Measurements from ENCODE around the gene KIAA0825. TPM values are rescaled to one million over a fixed set of nuclear protein-coding genes. Genes with fewer than 3 reads are reported as not detected.

KIAA0825 gene
- 1 to 10 TPM; 4.1 to 8.2 (median 5.6) TPM for total RNA-seq

- Histone ChIP-seq H3K36me3 (no peaks in the 10 kb centered on the region), H3K4me3 (peak within 1 kb of the TSS; percentile 64 to 83 (median 78)), H3K27me3 (no peaks in the 10 kb centered on the region), H3K4me1 (peaks cover 0 to 17% (median 0%) of the 10 kb centered on the region in 4 donors), H3K27ac (peak within 1 kb of the TSS; percentile 66 to 97 (median 83)), H3K9me3 (no peaks in the 10 kb centered on the region)
- TF ChIP-seq, protein P1, sequence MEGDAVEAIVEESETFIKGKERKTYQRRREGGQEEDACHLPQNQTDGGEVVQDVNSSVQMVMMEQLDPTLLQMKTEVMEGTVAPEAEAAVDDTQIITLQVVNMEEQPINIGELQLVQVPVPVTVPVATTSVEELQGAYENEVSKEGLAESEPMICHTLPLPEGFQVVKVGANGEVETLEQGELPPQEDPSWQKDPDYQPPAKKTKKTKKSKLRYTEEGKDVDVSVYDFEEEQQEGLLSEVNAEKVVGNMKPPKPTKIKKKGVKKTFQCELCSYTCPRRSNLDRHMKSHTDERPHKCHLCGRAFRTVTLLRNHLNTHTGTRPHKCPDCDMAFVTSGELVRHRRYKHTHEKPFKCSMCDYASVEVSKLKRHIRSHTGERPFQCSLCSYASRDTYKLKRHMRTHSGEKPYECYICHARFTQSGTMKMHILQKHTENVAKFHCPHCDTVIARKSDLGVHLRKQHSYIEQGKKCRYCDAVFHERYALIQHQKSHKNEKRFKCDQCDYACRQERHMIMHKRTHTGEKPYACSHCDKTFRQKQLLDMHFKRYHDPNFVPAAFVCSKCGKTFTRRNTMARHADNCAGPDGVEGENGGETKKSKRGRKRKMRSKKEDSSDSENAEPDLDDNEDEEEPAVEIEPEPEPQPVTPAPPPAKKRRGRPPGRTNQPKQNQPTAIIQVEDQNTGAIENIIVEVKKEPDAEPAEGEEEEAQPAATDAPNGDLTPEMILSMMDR (IDR thresholded peaks at IDR 0.05): peak in 1 of 6 experiments; percentile 12
- TF ChIP-seq POLR2A (IDR thresholded peaks at IDR 0.05): no peak
- peak; percentile 86 to 94 (median 90) for DNase-seq
Measured at GRCh38 chr5:94618493-94619328, at the start of gene KIAA0825, which contains the start of gene SLF1. Gene KIAA0825 (minus strand): TSS chr5:94618604. CDS start chr5:94537126, 81,478 bp downstream. Gene SLF1 (plus strand): TSS chr5:94618669. CDS start chr5:94628811, 10,142 bp downstream.

DNA sequence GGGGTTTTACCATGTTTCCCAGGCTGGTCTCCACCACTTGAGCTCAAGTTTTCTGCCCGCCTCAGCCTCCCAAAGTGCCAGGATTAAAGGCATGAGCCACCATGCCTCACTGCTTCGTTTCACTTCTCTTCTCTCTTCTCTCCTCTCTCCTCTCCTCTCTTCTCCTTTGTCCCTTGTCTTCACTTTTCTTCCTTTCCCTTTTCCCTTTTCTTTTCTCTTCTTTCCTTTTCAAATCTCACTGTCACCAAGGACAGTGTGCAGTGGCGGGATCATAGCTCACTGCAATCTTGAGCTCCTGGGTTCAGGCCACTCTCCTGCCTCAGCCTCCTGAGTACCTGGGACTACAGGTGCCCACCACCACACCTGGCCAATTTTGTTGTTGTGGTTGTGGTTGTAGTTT is 49.5 kb upstream of the KIAA0825 start:
- no peaks in the 10 kb centered on the region for H3K9me3 ChIP-seq
- H3K36me3 ChIP-seq: peaks cover 0 to 26% (median 0%) of the 10 kb centered on the region in 3 donors
- peaks cover 0 to 2% (median 0%) of the 10 kb centered on the region in 4 donors for H3K4me1 ChIP-seq
- DNase-seq: no peak
- TF ChIP-seq, protein P1 (IDR thresholded peaks at IDR 0.05): no peak
- TF ChIP-seq POLR2A (IDR thresholded peaks at IDR 0.05): no peak
- no peaks in the 10 kb centered on the region for H3K27me3 ChIP-seq
- no peak overlapping the region for H3K27ac ChIP-seq
- H3K4me3 ChIP-seq: no peak overlapping the region

DNA sequence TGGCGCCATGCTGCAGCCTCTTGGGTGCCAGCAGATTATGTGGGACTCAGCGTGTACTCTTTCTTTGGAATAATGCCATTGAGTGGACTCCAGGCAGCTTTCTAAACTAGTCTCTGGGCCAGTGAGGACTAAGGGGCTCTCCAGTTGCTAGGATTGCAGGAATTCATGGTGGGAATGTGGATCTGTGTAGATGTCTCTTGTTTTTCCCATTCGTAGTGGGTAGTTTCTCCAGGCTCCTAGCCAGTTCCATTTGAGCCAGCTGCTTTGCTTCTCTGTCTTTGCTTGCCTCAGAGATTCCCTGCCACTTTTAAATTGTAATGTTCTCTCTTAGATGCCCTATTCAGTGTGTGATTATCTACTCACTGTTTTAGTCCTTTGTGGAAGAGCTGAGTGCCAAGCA is 42.7 kb upstream of the KIAA0825 start:
- TF ChIP-seq POLR2A (IDR thresholded peaks at IDR 0.05): no peak
- TF ChIP-seq, protein P1 (IDR thresholded peaks at IDR 0.05): no peak
- no peak for DNase-seq
- Histone ChIP-seq H3K4me1 (no peaks in the 10 kb centered on the region), H3K27ac (no peak overlapping the region), H3K9me3 (peaks cover 0 to 10% (median 0%) of the 10 kb centered on the region in 4 donors), H3K27me3 (no peaks in the 10 kb centered on the region), H3K36me3 (peaks cover 0 to 31% (median 0%) of the 10 kb centered on the region in 3 donors), H3K4me3 (no peak overlapping the region)

GRCh38 chr5:94660506-94660905 is 42.1 kb upstream of the KIAA0825 start:
- H3K4me1 ChIP-seq: no peaks in the 10 kb centered on the region
- H3K9me3 ChIP-seq: peaks cover 0 to 10% (median 0%) of the 10 kb centered on the region in 4 donors
- no peak for DNase-seq
- peaks cover 0 to 34% (median 0%) of the 10 kb centered on the region in 3 donors for H3K36me3 ChIP-seq
- no peak overlapping the region for H3K27ac ChIP-seq
- no peak overlapping the region for H3K4me3 ChIP-seq
- TF ChIP-seq POLR2A (IDR thresholded peaks at IDR 0.05): no peak
- TF ChIP-seq, protein P1 (IDR thresholded peaks at IDR 0.05): no peak
- H3K27me3 ChIP-seq: no peaks in the 10 kb centered on the region

DNA sequence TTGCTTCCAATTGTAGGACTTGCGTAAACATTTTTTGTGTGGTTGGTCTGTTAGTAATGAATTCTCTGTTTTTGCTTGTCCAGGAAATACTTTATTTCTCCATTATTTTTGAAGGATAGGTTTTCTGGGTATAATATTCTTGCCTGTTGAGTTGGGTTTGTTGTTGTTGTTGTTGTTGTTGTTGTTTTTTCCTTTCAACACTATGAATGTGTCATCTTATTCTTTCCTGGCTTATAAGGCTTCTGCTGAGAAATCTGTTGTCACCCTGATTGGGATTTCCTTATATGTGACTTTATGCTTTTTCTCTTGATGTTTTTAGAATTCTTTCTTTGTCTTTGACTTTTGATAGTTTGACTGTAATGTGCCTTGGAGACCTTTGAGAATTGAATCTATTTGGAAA is 39.9 kb upstream of the KIAA0825 start:
- no peaks in the 10 kb centered on the region for H3K27me3 ChIP-seq
- no peak overlapping the region for H3K4me3 ChIP-seq
- H3K9me3 ChIP-seq: peaks cover 0 to 13% (median 0%) of the 10 kb centered on the region in 4 donors
- peaks cover 0 to 21% (median 0%) of the 10 kb centered on the region in 3 donors for H3K36me3 ChIP-seq
- DNase-seq: no peak
- H3K27ac ChIP-seq: no peak overlapping the region
- H3K4me1 ChIP-seq: no peaks in the 10 kb centered on the region
- TF ChIP-seq POLR2A (IDR thresholded peaks at IDR 0.05): no peak
- TF ChIP-seq, protein P1 (IDR thresholded peaks at IDR 0.05): no peak

All from Peyer's patch (tissue), 4 donors.